Left ventricle myocardium superior (tissue), 1 donor: ENCODE measurements around the gene MSANTD1. TPM values are rescaled to one million over a fixed set of nuclear protein-coding genes. Genes with fewer than 3 reads are reported as not detected.
A peak's percentile ranks its signal among the peaks of the same experiment; 100 is the strongest.

Experiments used
- ATAC-seq: fragments of 200-7000 bp; cut with Tn5 transposase; one replicate; pipeline ENCODE4 v1.9.1; 2020; ENCODE audit warnings: mild to moderate bottlenecking, moderate library complexity
- DNase-seq: peaks from one replicate; pipeline ENCODE4 v3.0.0-alpha.2; 2020
- intact Hi-C: fragments of 100-400 bp; cut with micrococcal nuclease; formaldehyde crosslinking; loops from one replicate; pipeline ENCODE4 v1.11.0; 2022
- total RNA-seq: library from RNA; stranded (reverse); fragmentation: NEBNext Ultra II Directional; extraction: Animal tissue kit (Norgen Biotek cat#: 25700); gene quantifications from one replicate; pipeline ENCODE4 v1.2.1, GENCODE V29; 2021
- donor health status: DM: no; HTN: yes; CAD: no; lungs with severe emphysema.

MSANTD1 gene
- total RNA-seq, 1 donor from 2014 or later, result 0.45 TPM

DNA sequence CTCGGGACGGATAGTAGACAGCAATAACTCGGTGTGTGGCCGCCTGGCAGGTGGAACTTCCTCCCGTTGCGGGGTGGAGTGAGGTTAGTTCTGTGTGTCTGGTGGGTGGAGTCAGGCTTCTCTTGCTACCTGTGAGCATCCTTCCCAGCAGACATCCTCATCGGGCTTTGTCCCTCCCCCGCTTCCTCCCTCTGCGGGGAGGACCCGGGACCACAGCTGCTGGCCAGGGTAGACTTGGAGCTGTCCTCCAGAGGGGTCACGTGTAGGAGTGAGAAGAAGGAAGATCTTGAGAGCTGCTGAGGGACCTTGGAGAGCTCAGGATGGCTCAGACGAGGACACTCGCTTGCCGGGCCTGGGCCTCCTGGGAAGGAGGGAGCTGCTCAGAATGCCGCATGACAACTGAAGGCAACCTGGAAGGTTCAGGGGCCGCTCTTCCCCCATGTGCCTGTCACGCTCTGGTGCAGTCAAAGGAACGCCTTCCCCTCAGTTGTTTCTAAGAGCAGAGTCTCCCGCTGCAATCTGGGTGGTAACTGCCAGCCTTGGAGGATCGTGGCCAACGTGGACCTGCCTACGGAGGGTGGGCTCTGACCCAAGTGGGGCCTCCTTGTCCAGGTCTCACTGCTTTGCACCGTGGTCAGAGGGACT is 5.7 kb upstream of the MSANTD1 start:
- ATAC-seq (no peak), DNase-seq (no peak)
- intact Hi-C loops, result no loop called here

GRCh38 chr4:3244002-3244401 is 5.0 kb upstream of the MSANTD1 start:
- intact Hi-C loops, result no loop called here

GRCh38 chr4:3244747-3245146 is 4.2 kb upstream of the MSANTD1 start:
- intact Hi-C loops, result no loop called here
- no peak for DNase-seq
- no peak for ATAC-seq

More at GRCh38 chr4:3244002-3244401, 5.0 kb upstream of the MSANTD1 start:
- ATAC-seq, result no peak
- DNase-seq, result no peak

- no peak for ATAC-seq
- intact Hi-C loops, result no loop called here
- no peak for DNase-seq
Measured at GRCh38 chr4:3245676-3246075, 3.3 kb upstream of the MSANTD1 start.

GRCh38 chr4:3246458-3247398 is 2.2 kb upstream of the MSANTD1 start:
- intact Hi-C loops, result no loop called here
- ATAC-seq, result no peak
- DNase-seq, result no peak

DNA sequence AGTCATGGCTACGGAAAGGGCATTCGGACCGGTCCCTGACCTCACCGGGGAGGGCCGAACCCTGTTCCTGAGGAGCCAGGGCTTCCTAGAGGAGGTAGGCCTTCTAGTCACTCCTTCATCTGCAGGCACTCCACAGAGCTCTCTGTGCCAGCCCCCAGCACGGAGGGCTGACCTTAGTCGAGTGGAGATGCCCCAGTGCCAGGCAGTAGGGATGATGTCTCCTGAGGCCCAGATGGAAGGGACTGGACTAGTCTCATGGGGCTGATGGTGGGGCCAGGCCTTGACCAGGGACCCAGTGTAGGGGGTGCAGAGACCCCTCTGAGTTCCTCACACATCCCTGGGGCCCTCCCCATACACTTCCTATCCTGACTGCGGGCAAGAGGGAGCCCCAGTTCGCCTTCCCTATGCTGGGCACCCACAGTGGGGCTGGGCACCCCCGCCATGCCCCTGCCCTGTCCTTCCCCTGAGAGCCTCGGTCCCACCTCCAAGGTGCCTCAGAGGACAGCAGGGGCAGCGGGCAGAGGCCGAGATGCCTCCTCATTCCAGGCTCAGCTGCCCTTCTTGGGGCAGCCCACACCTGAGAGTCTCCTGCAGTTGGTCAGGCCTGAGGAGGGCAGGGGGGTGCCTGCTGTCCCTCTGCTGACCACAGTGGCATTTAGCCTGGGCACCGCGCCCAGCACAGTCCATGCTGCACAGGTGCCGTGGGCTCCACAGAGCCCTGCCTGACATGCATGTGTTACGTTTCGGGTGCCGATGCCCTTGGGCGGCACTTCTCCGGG is 1.4 kb upstream of the MSANTD1 start:
- DNase-seq, result no peak
- no peak for ATAC-seq
- intact Hi-C loops, result no loop called here

GRCh38 chr4:3248178-3248480 is 830 bp upstream of the MSANTD1 start:
- intact Hi-C loops, result no loop called here
- ATAC-seq, result no peak
- DNase-seq, result no peak

DNA sequence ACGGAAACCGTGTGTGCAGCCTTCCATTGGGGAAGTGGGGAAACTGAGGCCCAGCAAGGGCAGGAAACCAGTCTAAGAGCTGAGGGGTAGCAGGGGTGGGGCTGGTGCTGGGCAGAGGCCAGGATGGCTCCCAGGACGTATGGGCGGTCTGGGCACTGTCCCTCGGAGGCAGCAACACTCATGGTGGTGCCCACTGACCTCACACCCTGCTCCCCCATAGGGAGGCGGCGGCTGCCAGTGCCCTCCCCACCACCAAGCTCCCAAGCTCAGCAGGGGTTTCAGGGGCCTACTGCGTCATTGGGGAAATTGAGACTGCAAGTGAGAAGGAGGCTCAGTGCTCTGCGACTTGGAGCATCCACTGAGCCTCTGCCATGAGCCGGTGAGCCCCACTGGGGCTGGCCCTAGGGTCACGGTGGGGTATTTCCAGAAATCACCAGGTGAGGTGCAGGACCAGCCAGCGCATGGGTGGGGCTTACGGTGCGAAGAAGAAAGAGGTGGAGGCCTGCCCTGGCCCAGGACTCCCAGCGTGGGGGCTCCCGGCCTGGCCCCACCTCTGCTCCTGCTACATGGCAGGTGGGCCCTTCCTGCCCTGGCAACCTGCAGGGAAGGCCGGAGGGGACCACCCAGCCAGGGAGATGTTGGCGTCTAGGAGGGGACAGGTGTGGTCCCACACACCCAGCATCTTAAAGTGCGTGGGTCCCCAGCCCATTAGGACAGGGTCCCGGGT is 915 bp downstream of the MSANTD1 start:
- DNase-seq, result no peak
- no peak for ATAC-seq
- intact Hi-C loops, result no loop called here

- DNase-seq (peak; percentile 20), ATAC-seq (no peak)
- intact Hi-C loops, result no loop called here
Measured at GRCh38 chr4:3250438-3250955, 1.5 kb downstream of the MSANTD1 start.

DNA sequence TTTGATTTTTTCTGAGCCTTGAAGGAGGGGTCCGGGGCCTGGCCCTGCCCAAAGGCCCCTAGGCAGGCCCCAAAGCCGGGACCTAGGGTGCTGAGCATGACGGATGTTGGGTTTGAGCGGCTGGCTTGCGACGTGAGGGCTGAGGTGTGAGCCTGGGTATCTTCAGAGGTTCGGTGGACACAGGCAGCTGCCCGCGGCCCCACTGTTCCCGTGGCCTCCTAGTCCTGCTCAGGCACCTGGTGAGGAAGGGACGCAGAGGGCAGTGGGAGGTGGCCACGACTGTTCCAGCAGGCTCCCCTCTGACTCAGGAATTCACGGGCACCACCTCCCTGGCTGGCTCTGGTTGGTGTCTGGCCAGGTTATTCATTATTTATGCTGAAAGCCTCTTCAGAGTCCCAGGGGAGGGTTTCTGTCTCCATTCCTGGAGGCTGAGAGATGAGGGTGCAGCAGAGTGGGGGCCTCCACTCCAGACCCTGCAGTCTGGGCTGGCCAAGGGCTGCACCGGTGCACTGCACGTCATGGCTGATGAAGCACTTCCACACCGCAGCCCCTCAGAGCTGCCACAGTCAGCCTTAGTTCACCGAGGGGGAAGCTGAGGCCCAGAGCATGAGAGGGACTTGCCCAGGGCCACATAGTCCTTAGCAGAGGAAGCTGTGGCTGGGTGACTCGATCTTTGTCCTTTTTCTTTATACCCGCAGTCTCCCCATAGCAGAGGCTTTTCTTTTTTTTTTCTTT is 2.2 kb downstream of the MSANTD1 start:
- DNase-seq (peak; percentile 23), ATAC-seq (no peak)
- intact Hi-C loops, result no loop called here

- ATAC-seq, result no peak
- DNase-seq, result peak; percentile 23
- intact Hi-C loops, result no loop called here
Measured at GRCh38 chr4:3251691-3252479, 2.9 kb downstream of the MSANTD1 start.

GRCh38 chr4:3252480-3252828 is 3.5 kb downstream of the MSANTD1 start:
- intact Hi-C loops, result no loop called here
- ATAC-seq (no peak), DNase-seq (no peak)

GRCh38 chr4:3252831-3253641 is 4.1 kb downstream of the MSANTD1 start:
- DNase-seq, result peak; percentile 21
- intact Hi-C loops, result no loop called here
- no peak for ATAC-seq

DNA sequence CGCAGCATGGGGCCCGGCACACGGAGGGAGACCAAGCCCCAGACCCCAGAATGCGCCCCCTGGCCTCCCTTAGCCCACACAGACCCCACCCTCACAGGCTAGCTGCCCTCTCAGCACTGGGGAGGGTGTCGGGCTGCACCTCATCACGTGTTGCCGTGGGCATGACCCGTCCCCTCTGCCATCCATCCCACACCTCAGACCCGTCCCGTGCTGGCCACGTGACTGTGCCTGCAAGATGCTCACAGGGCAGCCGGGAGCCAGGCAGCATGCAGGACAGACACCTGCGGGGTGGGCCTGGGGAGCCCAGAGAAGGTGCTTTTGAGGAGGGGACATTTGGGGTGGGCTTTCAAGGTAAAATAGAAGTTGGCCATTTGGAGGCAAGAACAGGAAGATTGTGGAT is 4.8 kb downstream of the MSANTD1 start:
- no peak for ATAC-seq
- intact Hi-C loops, result no loop called here

DNA sequence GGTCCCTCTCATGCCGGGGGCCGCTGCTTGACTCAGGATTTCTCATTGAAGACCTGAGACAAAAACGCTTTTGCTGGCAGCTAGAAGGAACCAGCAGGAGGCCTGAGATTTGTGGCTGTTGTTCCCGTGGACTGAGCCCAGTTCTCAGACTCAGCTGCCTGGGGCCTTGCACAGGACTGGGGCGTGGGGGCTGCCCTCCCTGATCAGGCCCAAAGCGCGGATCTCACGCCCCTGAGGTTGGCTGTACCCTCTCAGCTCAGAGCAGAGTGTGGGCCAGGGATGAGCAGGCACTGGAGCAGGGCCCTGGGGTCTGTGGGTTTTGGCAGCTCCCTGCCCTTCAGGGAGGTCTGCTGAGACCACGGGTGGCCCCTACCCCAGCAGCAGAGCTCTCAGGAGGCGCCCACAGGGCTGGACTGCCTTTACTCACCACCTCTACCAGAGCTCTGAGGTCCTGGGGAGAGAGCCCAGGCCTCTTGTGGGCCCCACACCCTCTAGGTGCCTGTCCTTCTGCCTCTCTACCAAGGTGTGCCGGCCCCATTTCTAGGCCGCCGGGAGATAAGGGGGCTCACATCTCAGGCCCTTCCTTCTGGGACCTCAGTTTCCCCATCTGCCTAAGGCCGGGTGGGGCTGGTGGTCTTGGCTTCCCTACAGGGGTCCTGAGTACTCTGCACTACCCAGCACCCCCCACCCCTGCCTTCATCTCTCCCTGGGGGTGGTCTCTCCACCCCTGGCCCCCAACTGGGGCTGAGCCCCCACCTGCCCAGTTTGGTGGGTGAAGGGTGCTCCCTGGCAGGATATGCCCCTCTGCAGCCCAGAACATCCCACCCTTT is 5.6 kb downstream of the MSANTD1 start:
- intact Hi-C loops, result no loop called here
- DNase-seq (no peak), ATAC-seq (no peak)

More for the DNA sequence above, 4.8 kb downstream of the MSANTD1 start:
- peak; percentile 15 for DNase-seq

DNA sequence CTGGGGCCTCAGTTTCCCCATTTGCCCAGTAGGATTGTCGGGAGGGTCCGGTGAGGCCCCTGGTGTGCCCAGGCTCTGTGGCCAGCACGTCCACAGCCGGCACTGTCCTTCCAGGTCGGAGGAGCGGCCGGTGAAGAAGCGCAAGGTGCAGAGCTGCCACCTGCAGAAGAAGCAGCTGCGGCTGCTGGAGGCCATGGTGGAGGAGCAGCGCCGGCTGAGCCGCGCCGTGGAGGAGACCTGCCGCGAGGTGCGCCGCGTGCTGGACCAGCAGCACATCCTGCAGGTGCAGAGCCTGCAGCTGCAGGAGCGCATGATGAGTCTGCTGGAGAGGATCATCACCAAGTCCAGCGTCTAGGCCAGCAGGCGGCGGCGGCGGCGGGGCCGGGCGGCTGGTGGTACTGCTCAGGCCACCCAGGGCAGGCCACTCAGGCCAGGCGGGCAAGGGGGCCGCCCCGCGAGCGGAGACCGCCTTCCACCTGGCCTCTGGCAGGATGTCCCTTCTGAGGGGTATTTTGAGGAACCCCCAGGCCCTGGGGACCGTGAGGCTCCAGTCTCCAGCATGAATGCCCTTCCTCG is 6.7 kb downstream of the MSANTD1 start:
- DNase-seq, result no peak
- intact Hi-C loops, result no loop called here
- no peak for ATAC-seq
